Ovary (tissue), 3 donors: ENCODE results near the gene SP2.

Experiments used
- CTCF ChIP-seq, 3 donors: fragments of 450-650 bp in 2 of 3; fragments of 200-600 bp in 1 of 3; IDR thresholded peaks; one replicate each; pipeline versions ENCODE4 v1.5.1 to v1.8.0; 2016 to 2022; ENCODE audit warnings: antibody characterized with exemption in 3 of 3, mild to moderate bottlenecking in 1 of 3
- POLR2A ChIP-seq: fragments of 450-650 bp; IDR thresholded peaks from one replicate; pipeline ENCODE4 v1.6.1; 2017; ENCODE audit warnings: antibody characterized with exemption, mild to moderate bottlenecking, moderate library complexity
- donor health status: DM: no; HTN: no; CAD: no.

GRCh38 chr17:47918991-47919390 is 23.0 kb downstream of the SP2 start:
- TF ChIP-seq CTCF (IDR thresholded peaks at IDR 0.05) (no peak), POLR2A (no peak)
